Germinal center (tissue), 1 donor: ENCODE measurements around the gene G6PD.

ENCODE experiments used
- DNase-seq: peaks from one replicate; pipeline ENCODE4 v3.0.0; 2012; ENCODE audit warnings: mixed read lengths, low spot score

G6PD gene

DNA sequence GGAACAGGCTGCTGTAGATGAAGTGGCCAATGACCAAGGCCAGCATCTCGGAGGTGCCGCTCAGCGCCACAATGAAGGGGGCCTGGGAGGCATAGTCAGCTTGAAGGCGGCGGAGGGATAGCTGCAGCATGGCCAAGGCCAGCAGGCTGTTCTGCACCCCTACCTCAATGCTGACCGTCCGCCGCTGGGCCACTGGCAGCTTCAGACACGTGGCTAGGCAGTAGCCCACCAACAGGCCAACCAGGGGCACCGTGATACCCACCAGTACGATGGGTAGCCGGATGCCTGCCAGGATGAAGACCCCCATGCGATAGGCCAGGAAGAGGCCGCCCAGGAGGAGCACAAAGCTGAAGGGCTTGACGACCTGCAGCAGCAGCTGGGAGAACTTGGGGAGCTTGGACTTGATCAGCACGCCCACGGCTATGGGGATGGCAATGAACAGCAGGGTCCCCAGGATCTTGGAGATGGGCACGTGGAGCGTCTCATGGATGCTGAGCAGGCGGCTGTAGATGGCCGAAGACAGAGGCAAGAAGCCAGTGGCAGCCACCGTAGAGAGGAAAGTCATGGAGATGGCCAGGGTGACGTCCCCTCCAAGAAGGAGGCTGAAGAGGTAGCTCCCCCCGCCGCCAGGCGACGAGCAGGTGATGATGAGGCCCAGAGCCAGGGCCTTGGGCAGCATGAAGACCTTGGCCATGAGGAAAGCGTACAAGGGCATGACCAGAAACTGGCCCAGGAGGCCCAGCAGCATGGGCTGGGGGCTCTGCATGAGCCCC, 58.9 kb downstream of the G6PD start:
- DNase-seq = no peak

DNA sequence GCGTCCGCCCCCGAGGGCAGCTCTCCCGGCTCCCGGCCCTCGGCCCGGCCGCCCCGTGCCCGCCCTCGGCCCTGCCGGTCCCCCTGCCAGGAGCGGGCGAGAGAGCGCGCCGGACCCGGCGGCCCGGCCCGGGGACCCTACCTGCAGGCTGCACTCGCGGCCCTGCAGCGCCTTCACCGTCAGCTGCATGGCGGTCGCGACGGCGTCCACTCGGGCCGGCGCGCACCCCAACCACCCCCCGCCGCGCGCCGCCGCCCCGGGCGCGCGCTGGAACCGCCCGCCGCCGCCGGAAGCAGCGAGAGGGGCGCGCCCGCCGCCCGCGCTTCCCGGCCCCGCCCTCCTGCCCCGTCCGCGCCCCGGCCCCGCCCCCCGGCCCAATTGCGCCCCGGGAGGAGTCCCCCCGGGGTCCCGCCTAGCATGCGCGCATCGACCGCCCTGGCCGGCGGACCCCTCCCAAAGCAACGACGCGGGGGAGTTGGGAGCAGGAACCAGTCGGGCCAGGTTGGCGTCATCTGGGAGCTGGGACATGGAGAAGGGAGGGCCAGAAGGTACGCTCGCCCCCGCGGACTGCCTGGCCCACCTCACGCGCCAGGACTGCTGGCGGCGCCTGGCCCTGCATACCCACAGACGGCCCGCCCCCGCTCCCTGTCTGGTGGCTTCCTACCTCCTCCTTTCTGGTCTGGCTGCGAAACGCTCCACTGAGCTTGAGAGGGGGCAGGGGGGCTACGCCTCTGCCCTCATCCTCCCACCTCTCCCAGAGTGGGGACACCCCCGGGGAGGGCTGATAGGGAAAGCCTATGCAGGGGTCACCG, 60.0 kb downstream of the G6PD start, which contains the start of gene UBL4A:
Gene UBL4A (minus strand): TSS at position 220 of the 812 bp plus-strand sequence. CDS start 31 bp downstream, at position 189.
- DNase-seq = peak; percentile 73

DNA sequence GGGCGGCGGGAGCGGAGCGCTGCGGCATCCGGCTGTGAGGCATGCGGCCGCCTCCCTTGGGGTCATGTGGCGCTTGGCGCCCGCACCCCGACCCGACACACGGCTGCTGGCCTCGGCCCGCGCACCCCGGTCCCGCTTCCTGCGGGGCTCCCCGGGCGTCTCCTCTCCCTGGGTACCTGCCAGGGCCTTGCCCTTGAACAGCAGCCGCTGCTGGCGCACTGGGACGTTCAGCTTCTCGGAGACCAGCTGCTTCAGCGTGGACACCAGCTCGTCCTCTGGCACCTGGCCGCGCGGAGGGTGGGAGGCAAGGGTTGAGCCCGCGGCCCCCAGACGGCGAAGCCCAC, 60.6 kb downstream of the G6PD start:
- peak; percentile 14 for DNase-seq

DNA sequence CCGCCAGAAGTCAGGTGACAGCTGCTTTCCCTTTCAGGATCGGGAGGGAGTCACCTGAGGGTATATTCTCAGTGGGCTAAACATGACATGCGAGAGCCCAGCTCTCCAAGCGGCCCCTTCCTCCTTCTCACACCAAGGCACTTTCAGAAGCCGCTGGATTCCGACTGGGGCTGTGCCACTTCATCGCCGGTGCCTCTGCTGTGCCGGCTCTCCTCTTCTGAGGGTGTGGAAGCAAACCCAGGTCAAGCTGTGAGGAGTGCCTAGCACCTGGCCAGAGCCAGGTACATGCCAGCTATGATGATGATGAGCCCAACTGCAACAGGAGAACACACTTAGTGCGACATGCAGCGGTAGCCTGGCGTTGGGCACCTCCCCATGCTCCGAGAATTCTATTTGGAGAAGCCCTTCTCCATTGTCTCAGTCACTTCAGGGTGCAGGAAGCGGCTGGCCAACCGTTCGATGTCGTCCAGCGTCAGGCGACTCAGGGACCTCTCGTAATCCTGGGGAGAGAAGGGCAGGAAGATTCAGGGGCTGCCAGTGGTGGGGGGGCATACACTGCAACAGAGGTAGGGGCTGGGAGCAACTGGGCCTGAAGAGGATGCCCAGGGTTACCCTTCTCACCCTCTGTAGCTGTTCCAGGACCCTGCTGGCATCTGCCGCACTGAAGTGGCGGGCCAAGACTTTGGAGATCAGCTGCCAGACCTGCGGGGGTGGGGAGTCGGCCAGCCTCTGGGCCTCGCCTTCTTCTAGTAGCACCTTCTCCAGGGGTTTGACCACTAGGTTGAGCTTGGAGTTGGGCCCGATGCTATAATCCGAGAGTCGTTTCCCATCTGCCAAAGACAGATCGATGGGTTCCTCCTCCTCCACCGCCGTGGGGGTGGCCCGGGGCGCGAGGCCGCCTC, 61.2 kb downstream of the G6PD start:
- no peak for DNase-seq

DNA sequence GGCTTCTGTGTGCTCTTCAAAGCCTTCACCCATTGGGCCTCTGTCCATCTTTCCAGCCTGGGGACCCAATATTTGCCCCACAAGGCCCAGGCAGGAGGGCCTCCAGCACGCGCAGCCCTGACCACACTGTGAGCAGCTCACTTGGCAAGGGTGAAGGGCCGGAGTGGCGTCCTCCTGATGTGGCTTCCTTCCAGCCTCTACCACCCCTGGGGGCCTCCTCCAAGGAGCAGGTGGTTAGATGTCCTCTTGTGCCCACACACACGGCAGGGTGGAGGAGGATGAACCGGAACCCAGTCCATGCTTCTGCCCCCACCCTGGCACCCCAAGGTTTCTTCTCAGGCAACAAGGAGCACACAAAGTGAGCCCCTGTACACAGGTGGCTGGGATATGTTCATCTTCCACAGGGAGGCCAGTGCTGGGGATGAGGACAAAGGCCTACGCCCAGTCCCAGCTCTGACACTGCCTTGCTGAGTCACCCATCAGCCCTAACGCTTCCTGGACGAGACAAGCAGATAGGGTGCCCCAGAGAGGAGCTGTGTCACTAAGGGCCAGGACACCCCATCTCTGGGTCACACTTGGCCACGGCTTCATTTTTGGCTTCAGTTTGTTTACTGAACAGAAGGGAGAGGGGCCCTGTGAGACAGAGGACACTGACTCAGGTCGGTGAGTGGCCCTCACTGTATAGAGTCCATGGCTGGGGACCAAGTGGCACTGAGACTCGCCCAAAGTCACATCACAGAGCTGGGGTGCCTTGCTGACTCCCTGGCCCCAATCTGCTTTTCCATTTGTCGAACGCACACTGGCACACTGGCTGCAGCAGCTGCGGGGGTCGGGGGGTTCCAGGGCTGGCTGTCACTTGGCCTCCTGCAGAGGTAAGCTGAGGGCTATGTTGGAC, 62.1 kb downstream of the G6PD start:
- no peak for DNase-seq

DNA sequence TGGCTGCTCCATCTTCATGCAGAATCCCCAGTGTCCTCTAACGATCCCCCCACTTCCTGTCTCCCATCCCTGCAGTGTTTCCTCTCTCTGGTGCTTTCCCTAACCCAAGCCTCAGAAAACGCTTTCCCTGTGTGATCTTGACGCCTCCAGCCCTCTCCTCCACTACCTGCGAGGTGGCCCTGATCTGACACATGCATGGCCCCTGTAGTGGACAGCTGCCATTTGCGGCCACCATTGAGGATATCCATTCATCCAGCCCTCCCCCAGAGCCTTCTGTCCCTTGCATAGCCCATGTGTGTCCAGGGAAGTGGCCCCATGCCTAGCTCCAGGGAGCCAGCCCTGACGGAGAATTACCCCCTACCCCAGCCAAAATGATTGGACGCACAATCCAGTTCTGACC, 63.3 kb downstream of the G6PD start:
- DNase-seq = no peak

DNA sequence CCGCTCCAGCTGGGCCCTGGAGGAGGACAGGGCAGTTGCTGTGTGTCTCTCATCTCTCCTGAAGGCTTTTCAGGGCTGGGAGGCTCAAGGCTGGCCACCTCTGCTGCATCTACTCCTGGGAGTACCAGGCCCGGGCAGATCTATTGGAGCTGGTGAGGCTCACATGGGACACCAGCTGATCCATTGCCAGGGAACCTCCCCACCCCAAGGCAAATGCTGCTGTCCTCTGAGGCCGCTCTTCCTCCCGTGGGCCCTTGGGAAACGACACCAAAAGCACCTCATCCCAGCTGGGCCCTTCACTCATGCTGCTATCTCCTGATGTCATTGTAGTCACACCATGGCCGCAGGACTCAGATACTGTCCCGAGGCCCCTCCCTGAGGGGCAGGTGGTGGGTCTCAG, 63.9 kb downstream of the G6PD start:
- no peak for DNase-seq

DNA sequence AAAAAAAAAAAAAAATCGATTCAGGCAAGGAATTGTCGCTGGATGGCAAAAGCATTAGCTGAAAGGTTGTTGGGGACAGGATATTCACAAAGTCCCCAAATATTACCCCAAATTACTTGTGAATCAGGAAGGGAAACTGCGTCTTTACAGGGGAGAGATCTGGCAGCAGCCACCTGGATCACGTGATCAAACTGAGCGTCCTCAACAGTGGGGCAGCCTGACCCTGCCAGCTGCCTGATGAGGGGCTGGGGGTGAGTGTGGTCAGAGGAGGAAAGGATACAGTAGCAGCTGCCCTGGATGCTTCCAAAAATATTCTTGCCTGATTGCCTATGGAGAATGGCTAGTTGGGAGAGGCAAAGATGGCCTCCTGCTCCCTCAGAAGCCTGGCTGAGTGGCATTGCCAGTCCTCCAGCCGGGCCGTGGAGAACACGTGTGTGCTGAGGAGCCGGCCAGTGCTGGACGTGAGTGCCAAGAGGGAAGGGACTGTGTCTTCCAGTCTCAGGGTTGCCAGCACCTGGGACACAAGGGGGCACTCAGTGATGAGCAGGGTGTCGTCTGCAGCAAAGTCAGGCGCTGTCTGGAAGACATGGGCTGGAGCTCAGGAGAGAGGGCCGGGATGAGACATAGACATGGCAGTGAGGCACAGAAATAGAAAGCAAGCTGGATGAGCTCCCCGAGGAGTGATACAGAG, 64.6 kb downstream of the G6PD start:
- DNase-seq = no peak
